Mesothelial cell of epicardium (in vitro differentiated cells): ENCODE measurements around the gene COX11. TPM values are rescaled to one million over a fixed set of nuclear protein-coding genes. Genes with fewer than 3 reads are reported as not detected.

ENCODE experiments used
- DNase-seq, 2 experiments: peaks; one replicate each; pipeline ENCODE4 v3.0.0; 2021; ENCODE audit warnings: low spot score in 2 of 2; ENCODE audit not compliant: unreplicated experiment in 2 of 2
- H3K27ac Mint-ChIP-seq: 2 replicates; pipeline ENCODE4 v1.8.0; 2021; ENCODE audit warnings: mixed read lengths
- H3K27me3 Mint-ChIP-seq: 2 replicates; pipeline ENCODE4 v1.8.0; 2021; ENCODE audit warnings: low read depth, mixed read lengths
- H3K36me3 Mint-ChIP-seq: 2 replicates; pipeline ENCODE4 v1.8.0; 2021; ENCODE audit warnings: mixed read lengths
- H3K4me1 Mint-ChIP-seq: 2 replicates; pipeline ENCODE4 v1.8.0; 2021; ENCODE audit warnings: mixed read lengths
- H3K4me3 Mint-ChIP-seq: 2 replicates; pipeline ENCODE4 v1.8.0; 2021; ENCODE audit warnings: mild to moderate bottlenecking, moderate library complexity, mixed read lengths
- H3K9me3 Mint-ChIP-seq: 2 replicates; pipeline ENCODE4 v1.8.0; 2021; ENCODE audit warnings: mixed read lengths
- CTCF ChIP-seq: fragments of 200-600 bp; sonication (generic); IDR thresholded peaks from one replicate; pipeline ENCODE4 v1.5.0; 2021; ENCODE audit warnings: antibody characterized with exemption; ENCODE audit not compliant: unreplicated experiment
- total RNA-seq: library from RNA; stranded (reverse); gene quantifications from 3 replicates; pipeline ENCODE4 v1.2.1, GENCODE V29; 2021

The COX11 gene
- total RNA-seq, 1 donor from 2014 or later: 55.0 TPM

- Mint-ChIP-seq H3K27ac (no peak overlapping the region), H3K36me3 (peaks cover 29% of the 10 kb centered on the region), H3K4me1 (no peaks in the 10 kb centered on the region), H3K4me3 (no peak overlapping the region), H3K27me3 (no peaks in the 10 kb centered on the region), H3K9me3 (no peaks in the 10 kb centered on the region)
- no peak for TF ChIP-seq CTCF
- no peak for DNase-seq
These were observed 22.8 kb downstream of the COX11 start for GRCh38 chr17:54945671-54946070.

- no peaks in the 10 kb centered on the region for H3K4me1 Mint-ChIP-seq
- TF ChIP-seq CTCF: no peak
- no peak overlapping the region for H3K4me3 Mint-ChIP-seq
- no peaks in the 10 kb centered on the region for H3K9me3 Mint-ChIP-seq
- DNase-seq: no peak
- no peaks in the 10 kb centered on the region for H3K27me3 Mint-ChIP-seq
- H3K27ac Mint-ChIP-seq: no peak overlapping the region
- H3K36me3 Mint-ChIP-seq: peaks cover 29% of the 10 kb centered on the region
These were observed 23.2 kb downstream of the COX11 start for GRCh38 chr17:54945231-54945630.

- Mint-ChIP-seq H3K4me3 (no peak overlapping the region), H3K36me3 (peaks cover 29% of the 10 kb centered on the region), H3K9me3 (no peaks in the 10 kb centered on the region), H3K27me3 (no peaks in the 10 kb centered on the region), H3K4me1 (no peaks in the 10 kb centered on the region), H3K27ac (no peak overlapping the region)
- no peak for DNase-seq
- TF ChIP-seq CTCF: no peak
These were observed 23.7 kb downstream of the COX11 start for GRCh38 chr17:54944796-54945195.

- H3K4me1 Mint-ChIP-seq: no peaks in the 10 kb centered on the region
- no peak overlapping the region for H3K27ac Mint-ChIP-seq
- H3K4me3 Mint-ChIP-seq: no peak overlapping the region
- no peaks in the 10 kb centered on the region for H3K9me3 Mint-ChIP-seq
- no peak for TF ChIP-seq CTCF
- H3K27me3 Mint-ChIP-seq: no peaks in the 10 kb centered on the region
- DNase-seq: no peak
- peaks cover 21% of the 10 kb centered on the region for H3K36me3 Mint-ChIP-seq
These were observed 27.2 kb downstream of the COX11 start for GRCh38 chr17:54941285-54941684.

- DNase-seq: no peak
- no peak overlapping the region for H3K27ac Mint-ChIP-seq
- no peaks in the 10 kb centered on the region for H3K27me3 Mint-ChIP-seq
- H3K9me3 Mint-ChIP-seq: no peaks in the 10 kb centered on the region
- peaks cover 26% of the 10 kb centered on the region for H3K36me3 Mint-ChIP-seq
- no peaks in the 10 kb centered on the region for H3K4me1 Mint-ChIP-seq
- TF ChIP-seq CTCF: no peak
- H3K4me3 Mint-ChIP-seq: no peak overlapping the region
These were observed 31.0 kb downstream of the COX11 start for GRCh38 chr17:54937426-54937825.

- TF ChIP-seq CTCF: no peak
- Mint-ChIP-seq H3K9me3 (no peaks in the 10 kb centered on the region), H3K36me3 (peaks cover 28% of the 10 kb centered on the region), H3K4me1 (no peaks in the 10 kb centered on the region), H3K4me3 (no peak overlapping the region), H3K27ac (no peak overlapping the region), H3K27me3 (no peaks in the 10 kb centered on the region)
- DNase-seq: no peak
These were observed 31.4 kb downstream of the COX11 start for GRCh38 chr17:54937018-54937417.
